ENCODE results near the gene PLK5. TPM values are rescaled to one million over a fixed set of nuclear protein-coding genes. Genes with fewer than 3 reads are reported as not detected.
"Not testable (repeated sequence)": the region's sequence is repeated elsewhere in the genome, so short reads cannot be mapped to it uniquely, and the experiment has no call there.

PLK5 gene
- total RNA-seq, 1 donor from 2014 or later: not detected

DNA sequence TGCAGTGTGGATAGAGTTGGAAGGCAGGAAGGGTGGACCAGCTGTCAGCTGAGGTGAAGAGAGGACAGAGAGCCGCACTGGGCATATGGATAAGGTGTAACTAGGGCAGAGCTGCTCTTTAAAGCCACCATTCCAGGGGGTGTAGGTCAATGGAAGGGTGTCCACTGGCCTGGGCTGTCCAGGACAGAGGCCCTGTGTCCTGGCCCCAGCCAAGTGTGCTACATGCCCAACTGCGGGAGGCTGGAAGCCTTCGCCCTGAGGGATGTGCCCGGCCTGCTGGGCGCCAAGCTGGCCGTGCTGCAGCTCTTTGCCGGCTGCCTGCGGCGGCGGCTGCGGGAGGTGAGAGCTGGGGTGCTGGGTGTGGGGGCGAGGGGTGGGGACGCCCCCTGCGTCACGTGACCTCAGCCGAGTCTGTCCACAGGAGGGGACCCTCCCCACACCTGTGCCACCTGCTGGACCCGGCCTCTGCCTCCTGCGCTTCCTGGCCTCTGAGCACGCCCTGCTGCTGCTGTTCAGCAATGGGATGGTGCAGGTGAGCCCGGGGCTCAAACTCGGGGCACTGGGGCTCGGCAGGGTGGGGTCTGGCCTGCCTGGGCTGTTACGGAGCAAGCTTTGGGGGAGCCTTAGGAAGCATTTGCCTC is 9.8 kb downstream of the PLK5 start:
- no peak for DNase-seq (ENCODE audit: missing footprints)
- intact Hi-C loops (cut with DNase I): no loop called here
- no peak for ATAC-seq

- no peak for ATAC-seq
- intact Hi-C loops (cut with DNase I): no loop called here
- DNase-seq (ENCODE audit: missing footprints): no peak
Observed at GRCh38 chr19:1534972-1535371, 11.1 kb downstream of the PLK5 start.

GRCh38 chr19:1535699-1536098 is 11.8 kb downstream of the PLK5 start:
- intact Hi-C loops (cut with DNase I); ATAC-seq: not testable (repeated sequence)

GRCh38 chr19:1538978-1539377 is 15.1 kb downstream of the PLK5 start:
- ATAC-seq (no peak), DNase-seq (ENCODE audit: missing footprints) (no peak)
- intact Hi-C loops (cut with DNase I): no loop called here

More at GRCh38 chr19:1535699-1536098, 11.8 kb downstream of the PLK5 start:
- not testable (repeated sequence) for DNase-seq (ENCODE audit: missing footprints)

- intact Hi-C loops (cut with DNase I); ATAC-seq: not testable (repeated sequence)
Observed at GRCh38 chr19:1539749-1540148, 15.9 kb downstream of the PLK5 start.

GRCh38 chr19:1540365-1540925 is 16.6 kb downstream of the PLK5 start:
- DNase-seq (ENCODE audit: missing footprints) (no peak), ATAC-seq (peak; percentile 72)
- intact Hi-C loops (cut with DNase I): no loop called here

More at GRCh38 chr19:1539749-1540148, 15.9 kb downstream of the PLK5 start:
- not testable (repeated sequence) for DNase-seq (ENCODE audit: missing footprints)

- intact Hi-C loops (cut with DNase I): no loop called here
- no peak for DNase-seq (ENCODE audit: missing footprints)
- ATAC-seq: no peak
Observed at GRCh38 chr19:1549332-1549945, 25.6 kb downstream of the PLK5 start.

DNA sequence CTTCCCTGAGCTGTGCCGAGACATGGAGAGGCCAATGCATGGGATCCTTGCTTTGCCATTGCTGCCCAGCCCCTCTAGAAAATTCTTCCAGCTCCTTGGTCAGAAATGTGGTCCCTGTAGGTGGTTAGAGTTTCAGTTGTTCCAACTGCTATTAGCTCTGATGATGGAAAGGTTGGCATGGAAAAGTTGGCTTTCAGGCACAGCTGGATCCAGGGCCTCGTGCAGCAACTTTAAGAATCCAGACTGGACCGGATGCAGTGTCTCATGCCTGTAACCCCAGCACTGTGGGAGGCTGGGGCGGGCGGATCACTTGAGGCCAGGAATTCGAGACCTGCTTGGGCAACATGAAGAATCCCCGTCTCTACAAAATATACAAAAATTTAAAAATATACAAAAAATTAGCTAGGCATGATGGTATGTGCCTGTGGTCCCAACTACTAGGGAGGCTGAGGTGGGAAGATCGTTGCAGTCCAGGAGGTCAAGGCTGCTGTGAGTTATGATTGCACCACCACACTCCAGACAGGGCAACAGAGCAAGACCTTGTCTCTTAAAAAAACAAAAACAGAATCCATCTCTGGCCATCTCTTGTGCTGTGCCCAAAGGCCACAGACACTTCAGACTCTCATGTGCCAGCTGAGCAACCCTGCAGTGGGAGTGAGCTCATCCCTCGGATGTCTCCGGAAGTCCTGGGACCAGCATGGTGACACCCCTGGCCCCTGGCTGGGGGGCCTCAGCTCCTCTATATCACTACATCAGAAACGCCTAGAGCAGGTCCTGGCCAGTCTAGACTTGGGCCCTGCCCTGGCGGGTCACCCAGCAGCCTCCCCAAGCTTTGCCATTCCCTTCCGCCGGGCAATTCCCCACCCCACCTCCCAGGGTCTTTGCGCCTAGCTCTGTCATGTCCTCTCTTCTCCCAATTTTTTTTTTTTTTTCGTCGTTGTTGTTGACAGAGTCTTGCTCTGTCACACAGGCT is 27.5 kb downstream of the PLK5 start:
- intact Hi-C loops (cut with DNase I): no loop called here
- DNase-seq (ENCODE audit: missing footprints) (no peak), ATAC-seq (no peak)

DNA sequence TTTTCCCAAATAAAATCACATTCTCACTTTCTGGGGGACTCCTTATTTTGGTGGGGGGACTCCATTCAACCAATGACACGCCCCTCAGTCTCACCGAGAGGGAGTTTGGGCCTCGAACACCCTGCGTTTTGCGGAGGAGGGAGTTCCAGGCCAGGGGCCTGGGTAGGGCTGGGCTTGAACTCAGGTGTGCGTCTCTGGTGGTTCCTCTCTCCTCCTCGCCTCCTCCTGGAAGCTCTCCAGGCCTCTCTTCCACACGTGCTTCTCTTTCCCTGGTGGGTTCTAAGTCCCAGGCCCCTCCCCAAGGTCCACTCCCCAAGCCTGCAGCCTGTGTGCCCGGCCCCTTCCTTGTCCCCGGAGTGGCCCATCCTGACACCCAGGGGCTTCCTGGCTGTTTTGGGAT is 29.5 kb downstream of the PLK5 start:
- no peak for DNase-seq (ENCODE audit: missing footprints)
- ATAC-seq: no peak
- intact Hi-C loops (cut with DNase I): no loop called here

DNA sequence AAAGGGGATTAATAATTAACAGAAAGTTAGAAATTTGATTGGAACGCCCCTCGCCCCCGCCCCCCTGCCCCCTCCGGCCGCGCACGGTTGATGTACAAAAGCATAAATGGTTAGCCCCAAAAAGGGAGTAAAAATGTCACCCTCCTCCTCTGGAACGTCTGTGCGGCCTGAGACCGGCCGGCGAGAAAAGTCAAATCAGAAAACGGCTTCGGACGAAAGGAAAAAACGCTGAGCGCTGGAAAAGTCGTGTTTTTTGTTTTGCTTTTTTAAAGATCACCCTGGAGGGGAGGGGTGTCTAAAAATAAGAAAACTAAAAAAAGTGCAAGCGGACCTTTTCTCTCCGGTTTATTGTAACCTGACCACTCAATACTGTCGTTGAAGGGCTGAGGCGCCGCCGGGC is 31.1 kb downstream of the PLK5 start:
- no peak for DNase-seq (ENCODE audit: missing footprints)
- ATAC-seq: no peak
- intact Hi-C loops (cut with DNase I): no loop called here

- intact Hi-C loops (cut with DNase I): no loop called here
- no peak for ATAC-seq
- no peak for DNase-seq (ENCODE audit: missing footprints)
Observed at GRCh38 chr19:1555487-1556389, 31.9 kb downstream of the PLK5 start.

- intact Hi-C loops (cut with DNase I): no loop called here
- DNase-seq (ENCODE audit: missing footprints) (no peak), ATAC-seq (no peak)
Observed at GRCh38 chr19:1556390-1557070, 32.7 kb downstream of the PLK5 start.

DNA sequence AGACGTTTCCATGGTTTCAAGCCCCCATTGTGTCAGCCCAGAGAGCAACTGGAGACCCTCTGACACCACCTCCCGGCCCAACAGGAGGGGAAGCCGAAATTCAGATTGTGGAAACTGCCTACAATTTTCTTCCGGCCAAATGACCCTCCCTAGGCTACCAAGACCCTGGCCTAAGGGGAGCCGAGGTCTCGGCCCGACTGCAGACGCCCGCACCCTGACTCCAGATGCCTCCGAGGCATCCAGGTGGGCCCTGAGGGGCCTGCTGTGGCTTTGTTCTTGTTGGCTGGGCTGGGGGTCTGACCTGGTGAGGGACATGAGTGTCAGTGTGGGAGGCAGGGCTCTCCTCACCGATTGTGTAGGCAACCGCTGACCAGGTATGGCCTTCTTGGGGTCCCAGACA is 34.7 kb downstream of the PLK5 start:
- intact Hi-C loops (cut with DNase I): no loop called here
- DNase-seq (ENCODE audit: missing footprints) (no peak), ATAC-seq (no peak)

GRCh38 chr19:1560286-1560882 is 36.5 kb downstream of the PLK5 start:
- ATAC-seq: no peak
- DNase-seq (ENCODE audit: missing footprints): no peak
- intact Hi-C loops (cut with DNase I): no loop called here

DNA sequence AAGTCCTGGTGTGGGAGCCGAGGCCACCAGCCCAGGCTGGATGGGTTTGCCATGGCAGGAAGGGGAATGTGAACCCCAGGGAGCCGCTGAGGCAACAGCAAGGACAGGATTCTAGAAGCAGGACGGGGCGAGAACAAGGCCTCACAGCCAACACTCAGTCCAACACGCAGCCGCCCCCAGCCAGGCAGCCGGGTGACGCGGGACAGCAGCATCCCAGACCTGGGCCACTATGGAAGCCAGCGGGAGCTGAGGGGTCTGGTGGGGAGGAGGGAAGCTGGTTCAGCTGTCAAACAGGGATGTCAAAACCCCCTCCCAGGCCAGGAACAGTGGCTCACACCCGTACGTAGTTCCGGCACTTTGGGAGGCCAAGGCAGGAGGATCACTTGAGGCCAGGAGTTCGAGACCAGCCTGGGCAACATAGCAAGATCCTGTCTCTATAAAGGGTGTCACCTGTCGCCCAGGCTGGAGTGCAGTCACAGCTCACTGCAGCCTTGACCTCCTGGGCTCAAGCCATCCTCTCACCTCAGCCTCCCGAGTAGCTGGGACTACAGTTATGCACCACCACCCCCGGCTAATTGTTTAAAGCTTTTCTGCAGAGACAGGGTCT is 37.5 kb downstream of the PLK5 start:
- DNase-seq (ENCODE audit: missing footprints) (no peak), ATAC-seq (no peak)
- intact Hi-C loops (cut with DNase I): no loop called here

- intact Hi-C loops (cut with DNase I): no loop called here
- DNase-seq (ENCODE audit: missing footprints): no peak
- no peak for ATAC-seq
Observed at GRCh38 chr19:1563251-1563650, 39.4 kb downstream of the PLK5 start.

Measured in Right ventricle myocardium inferior (tissue), 1 donor.